HG02763 (cell line): Measurements from ENCODE around the gene TFRC.
"Not testable (repeated sequence)": the region's sequence is repeated elsewhere in the genome, so short reads cannot be mapped to it uniquely, and the experiment has no call there.

Source experiments
- ATAC-seq: cut with Tn5 transposase; IDR thresholded peaks from one replicate; pipeline ENCODE4 v1.9.1; 2021; ENCODE audit warnings: mild to moderate bottlenecking, moderate library complexity; ENCODE audit not compliant: unreplicated experiment

The TFRC gene

DNA sequence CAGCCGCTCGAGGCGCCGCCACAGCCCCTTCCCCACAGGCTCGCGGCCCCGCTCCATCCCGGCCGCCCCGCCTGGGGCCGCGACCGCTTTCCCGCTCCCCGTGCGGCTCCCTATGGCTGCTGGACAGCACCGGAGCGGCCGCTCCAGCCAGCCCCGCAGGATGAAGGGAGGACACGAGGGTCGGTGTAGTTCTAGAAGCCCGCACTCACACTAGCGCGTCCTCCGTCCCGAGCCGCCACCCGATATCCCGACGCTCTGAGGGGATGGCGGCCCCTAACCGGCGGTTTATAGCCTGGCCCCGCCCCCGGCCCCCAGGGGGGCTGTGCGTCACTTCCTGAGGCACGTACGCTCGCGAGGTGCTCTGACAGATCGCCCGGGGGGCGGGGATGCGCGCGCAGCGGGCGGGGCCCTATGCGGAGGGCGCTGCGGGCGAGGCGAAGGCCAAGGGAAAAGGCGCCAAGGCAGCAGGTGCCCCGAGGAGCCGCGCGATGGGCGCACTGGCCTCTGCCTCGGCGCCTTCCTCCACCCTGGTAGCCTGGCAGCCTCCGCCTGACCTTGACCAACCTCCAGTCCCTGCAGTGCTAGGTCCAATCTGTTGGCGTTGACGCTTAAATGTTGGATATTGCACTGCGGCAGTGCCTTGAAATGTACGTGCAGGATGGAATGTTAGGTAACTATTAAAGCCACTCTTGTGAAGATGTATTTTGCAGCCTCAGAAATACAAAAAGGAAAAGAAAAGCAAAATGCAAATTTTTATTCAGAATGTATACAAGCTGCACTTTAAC lies at the start of gene TFRC:
TSS of gene TFRC (minus strand) at position 257 of the 785 bp plus-strand sequence. CDS start 4,991 bp downstream, outside the sequence.
- peak; percentile 82 for ATAC-seq

DNA sequence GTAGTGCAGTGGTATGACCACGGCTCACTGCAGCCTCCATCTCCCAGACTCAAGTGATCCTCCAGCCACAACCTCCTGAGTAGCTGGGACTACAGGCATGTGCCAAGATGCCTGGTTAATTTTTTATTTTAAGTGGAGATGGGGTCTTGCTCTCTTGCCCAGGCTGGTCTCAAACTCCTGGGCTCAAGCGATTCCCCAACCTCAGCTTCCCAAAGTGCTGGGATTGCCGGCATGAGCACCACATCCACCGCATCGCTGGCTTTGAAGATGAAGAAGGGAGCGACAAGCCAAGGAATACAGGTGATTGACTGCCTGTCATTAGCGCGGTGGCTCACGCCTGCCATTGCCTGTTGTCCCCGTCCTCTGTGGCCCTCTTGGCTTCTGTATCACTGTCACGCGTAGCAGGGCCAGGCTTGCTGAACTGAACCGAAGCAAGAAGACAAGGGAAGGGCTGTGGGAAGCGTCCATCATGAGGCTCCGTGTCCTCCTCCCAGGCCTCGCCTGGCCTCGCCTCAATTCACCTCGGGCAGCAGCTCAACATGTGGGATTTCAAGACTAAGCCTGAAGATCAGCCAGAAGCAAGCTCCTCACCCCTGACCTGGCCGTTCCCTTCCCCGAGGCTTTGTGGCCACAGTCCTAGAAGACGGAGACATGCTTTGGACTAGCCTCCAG lies 46.4 kb upstream of the TFRC start:
- ATAC-seq = no peak

DNA sequence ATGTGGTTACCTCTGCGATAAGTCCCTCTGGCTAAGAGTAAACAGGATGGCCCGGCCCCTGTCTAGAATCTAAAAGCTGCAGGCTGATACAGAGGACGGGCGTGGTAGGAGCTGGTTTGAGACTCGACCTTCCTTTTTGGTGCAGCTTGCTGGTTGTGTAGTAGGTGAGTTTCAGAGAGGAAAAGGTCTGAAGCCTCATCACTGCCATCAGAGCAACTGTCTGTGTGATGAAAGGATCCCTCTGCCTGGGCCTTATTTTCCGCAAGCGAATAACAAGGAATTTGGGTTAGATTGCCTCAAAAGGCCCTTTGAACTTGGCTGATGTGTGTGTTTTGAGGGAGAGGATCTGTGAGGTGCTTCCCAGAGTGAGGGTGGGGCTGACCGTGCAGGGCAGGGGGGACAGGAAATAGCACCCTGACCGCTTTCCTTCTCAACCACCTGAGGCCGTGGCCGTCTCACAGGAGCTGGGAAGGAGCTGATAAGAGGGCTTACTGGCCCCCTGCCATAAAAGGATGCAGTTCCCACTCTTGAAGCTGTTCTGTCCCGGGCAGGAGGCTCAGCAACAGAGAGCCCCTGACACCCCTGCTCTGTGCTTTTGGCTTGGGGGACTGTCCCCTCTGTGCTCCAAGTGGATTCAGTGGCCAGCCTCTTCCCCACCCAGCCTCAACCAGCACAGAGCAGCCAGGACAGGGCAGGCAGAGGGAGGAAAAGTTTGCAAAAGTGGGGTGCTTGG lies 45.6 kb upstream of the TFRC start:
- ATAC-seq = no peak

DNA sequence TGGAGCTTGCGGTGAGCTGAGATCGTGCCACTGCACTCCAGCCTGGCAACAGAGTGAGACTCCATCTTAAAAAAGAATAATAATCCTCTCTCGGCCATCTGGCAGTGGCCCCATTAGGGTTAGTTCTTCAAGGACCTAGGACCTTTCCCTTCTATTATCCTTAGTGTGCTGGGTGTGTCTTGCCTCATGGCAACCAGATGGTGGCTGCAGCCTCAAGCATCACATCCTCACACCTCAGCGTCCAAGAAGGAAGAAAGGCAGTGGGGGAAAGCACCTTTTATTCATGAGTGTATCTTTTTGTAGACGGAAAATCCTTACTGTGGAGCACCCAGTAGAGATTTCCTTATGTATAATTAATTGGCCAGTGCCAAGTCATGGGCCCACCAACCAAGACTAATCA lies 42.7 kb upstream of the TFRC start:
- ATAC-seq = no peak

DNA sequence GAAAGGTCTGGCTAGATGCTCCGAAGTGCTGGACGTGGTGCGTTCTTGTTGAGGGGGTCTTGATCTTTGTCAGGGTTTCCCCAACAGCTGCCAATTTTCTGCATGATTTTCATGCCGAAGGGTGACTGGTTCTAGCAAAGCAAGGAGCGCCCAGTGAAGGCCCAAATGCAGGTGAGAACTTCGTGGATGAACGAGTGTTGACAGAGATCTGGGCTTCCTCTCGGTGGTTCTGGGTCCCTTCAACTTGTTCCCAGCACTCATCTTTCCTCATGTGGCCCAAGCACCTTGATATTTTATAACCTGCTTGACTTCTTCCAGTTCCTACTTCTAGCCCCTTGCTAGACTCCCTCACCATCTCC lies 40.8 kb upstream of the TFRC start:
- no peak for ATAC-seq

DNA sequence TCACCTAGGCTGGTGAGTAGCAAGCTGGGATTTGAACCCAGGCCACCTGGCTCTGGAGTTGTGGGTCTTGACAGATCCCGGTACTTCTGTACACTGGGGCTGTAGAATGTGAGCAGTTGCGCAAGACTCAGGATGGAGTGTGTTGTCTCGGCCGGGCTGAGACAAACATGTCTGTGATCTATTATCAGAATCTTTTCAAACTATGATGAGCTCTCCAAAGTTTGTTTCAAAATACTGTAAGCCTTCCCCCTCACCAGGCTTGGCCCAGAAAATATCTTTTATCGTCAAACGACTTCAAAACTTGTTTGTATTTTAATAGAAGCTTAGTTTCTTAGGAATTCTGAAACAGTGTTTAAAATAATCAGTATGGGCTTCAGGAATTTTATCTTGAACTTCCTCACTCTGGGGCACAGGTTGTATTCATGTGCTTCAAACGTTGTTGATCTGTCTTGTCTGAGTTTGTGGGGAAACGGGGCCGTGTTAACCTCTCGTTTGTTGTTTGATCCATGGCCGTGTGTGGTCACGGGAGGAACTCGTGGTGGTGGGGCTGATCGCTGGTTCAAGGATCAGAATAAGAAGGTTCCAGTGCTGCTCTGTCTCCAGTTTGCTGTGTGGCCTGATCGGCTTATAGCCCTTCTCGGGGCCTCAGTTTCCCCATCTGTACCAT lies 40.3 kb upstream of the TFRC start:
- no peak for ATAC-seq

DNA sequence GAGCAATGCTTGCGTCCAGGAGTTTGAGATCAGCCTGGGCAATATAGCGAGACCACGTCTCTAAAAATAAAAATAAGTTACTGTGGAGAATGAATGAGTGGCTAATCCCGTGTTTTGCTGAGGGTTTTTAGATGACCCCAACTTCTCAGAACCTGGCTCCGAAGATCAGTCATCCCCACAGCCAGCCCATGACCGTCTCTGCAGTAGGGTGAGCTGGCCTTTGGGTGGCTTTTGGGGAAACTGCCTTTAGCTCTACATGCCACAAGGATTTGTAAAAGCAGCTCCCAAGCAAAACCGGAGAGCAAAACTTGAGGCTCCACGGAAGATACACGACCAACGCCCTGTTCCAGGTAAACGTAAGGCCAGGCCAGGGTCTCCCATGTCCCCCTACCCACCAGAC lies 39.2 kb upstream of the TFRC start:
- no peak for ATAC-seq

DNA sequence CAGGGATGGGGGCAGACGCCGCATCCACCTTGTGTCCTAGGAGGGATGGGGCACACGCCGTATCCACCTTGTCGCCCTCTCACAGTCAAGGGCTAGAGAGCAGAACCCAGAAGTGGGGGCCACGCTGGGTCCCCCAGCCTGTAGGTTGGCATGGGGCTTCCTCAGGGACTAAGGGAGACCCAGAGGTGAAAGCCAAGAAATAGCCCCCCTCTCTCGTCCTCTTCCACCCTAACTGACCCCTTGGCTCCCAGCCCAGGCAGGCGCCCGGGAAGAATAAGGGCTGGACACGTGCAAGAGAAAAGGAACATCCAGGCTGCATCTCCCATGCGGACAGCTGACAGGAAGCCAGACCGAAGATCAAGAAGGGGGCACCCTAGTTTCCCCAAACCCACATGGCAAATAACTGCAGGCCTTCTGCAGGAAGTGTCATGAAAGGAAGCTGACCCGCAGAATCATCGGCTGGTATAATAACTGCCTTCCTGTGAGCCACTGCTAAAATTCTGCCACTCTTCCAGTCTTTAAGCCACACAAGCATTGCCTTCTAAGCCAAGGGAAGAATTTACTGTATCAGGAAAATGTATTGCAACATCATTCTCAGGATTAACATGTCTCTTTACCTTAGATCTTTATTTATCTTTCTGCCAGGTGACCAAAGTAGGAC lies 38.5 kb upstream of the TFRC start:
- no peak for ATAC-seq

DNA sequence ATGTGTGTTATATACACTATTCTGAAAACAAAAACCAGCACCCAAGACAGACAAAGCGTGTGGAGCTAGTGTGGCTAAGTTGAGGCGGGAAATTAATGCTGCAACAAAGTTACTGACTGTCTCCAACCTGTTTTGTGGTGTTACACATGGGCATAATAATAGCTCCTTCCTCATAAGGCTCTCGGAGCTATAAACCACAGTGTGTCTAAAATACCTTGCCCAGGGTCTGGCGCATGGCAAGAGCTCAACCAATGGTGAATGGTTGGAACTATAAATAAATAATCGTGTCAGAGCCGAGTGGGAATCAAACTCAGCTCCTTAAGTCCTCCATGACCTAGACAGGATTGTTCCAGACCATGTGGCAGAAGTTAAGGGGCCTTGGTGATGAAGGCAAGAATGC lies 35.9 kb upstream of the TFRC start:
- ATAC-seq = no peak

DNA sequence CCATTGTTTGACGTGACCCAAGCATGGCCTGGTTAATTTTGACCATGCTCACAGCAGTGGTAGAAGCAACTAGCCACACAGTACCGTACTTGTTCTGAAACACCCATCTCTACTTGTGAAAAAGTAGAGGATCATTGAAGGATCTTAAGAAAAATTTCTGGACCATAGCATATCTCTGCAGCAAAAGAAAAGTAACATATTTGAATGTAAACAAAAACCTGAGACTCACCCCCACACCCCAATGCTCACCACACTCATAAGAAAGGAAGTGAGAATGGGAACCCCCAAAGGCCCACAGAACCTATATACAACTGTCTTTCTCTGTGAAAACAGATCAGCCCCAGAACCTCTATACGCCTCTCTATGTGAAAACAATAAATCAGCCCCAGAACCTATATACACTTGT lies 33.8 kb upstream of the TFRC start:
- peak; percentile 60 for ATAC-seq

DNA sequence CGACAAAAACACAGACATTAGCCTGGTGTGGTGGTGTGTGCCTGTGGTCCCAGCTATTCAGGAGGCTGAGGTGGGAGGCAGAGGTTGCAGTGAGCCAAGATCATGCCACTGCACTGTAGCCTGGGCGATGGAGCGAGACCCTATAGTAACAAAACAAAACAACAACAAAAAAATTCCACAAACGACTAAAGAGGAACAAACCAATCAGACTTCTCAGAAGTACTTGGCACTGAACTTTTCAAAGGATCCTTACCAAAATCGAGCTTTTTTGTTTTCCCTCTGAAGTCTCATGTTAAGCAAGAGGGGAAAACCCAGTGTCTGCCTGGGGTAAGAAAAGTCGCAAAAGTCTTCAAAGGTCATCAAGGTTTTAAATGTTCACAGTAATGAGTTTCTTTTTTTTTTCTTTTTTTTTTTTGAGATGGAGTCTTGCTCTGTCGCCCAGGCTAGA lies 30.1 kb upstream of the TFRC start:
- ATAC-seq = no peak

DNA sequence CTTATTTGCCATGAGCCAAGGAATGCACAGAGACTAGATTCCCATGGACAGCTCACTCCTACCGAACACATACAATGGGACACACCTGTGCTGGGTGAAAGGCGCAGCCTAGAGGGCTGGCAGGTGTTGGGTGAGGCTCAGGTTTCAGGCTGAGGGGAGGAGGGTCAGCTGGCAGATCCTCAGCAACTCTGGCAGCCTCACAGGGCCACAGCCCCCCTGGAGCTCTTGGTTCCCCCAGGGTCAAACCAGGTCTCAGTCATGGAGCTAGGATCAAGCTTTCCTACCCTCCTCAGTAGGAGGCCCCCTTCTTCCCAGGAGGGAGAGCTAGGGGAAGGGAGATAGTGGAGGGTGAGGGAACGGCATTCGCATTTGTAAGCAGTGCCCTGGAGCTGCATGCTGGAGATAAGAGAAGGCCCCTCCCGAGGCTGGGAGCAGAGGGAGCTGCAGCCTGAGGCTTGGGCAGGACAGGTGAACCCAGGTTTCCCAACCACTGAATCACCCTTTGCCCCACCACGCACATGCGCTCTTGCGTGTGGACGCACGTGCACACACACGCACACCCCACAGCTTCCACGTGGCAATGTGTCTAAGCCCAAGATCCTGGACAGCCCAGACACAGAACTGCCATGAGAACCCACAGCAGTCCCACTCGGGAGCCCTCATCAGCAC lies 26.3 kb upstream of the TFRC start:
- no peak for ATAC-seq

DNA sequence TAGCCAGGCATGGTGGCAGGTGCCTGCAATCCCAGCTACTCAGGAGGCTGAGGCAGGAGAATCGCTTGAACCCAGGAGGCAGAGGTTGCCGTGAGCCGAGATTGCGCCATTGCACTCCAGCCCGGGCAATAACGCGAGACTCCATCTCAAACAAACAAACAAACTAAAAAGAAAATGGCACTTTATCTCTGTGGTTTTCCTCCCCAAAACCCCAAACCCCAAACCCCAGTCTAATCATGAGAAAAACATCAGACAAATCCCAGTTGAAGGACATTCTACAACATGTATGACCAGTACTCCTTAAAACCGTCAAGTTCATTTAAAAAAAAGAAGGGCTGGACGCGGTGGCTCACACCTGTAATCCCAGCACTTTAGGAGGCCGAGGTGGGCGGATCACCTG lies 22.8 kb upstream of the TFRC start:
- not testable (repeated sequence) for ATAC-seq

DNA sequence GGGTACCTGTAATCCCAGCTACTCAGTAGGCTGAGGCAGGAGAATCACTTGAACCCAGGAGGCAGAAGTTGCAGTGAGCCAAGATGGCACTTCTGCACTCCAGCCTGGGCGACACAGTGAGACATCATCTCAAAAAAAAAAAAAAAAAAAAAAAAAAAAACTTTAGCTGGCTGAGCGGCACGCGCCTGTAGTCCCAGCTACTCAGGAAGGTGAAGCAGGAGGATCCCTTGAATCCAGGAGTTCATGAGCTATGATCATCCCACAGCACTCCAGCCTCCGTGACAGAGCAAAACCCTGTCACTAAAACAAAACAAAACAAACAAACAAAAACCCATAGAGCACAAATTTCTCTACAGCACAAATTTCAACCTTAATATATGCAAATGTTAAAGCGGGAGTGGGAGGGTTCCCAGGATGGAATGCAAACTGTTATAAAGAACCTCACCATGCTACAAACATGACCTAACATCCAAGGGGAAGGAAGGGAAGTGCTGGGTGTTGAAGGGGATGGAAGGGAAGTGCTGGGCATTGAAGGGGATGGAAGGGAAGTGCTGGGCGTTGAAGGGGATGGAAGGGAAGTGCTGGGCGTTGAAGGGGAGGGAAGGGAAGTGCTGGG lies 16.6 kb upstream of the TFRC start:
- not testable (repeated sequence) for ATAC-seq

DNA sequence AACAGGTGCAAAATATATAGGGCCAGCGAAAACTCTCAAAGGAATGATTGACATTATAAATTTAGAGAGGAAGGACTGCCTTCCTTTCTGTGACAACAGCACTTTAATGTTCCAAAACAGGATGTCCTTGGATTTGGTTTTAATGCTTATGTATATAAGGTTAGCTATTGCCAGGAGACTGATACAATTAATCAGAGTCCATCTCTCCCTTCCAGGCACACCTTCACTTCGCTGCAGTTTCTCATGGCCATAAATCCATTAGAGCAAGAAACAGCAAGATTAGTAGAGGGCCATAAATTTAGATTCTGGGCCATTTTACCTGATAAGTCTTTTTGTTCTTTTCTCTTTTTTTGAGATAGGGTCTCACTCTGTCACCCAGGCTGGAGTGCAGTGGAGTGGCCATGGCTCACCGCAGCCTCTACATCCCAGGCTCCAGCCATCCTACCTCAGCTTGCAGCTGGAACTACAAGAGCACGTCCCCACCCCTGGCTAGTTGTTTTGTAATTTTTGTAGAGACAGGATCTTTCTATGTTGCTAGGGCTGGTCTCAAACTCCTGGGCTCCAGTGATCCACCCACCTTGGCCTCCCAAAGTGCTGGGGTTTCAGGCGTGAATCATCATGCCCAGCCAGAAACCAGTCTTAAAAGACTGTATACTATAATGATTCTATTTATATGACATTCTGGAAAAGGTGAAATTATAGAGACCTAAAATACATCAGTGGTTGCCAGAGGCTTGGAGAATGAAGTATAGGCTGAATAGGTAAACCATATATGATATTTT lies 15.7 kb upstream of the TFRC start:
- ATAC-seq = no peak

DNA sequence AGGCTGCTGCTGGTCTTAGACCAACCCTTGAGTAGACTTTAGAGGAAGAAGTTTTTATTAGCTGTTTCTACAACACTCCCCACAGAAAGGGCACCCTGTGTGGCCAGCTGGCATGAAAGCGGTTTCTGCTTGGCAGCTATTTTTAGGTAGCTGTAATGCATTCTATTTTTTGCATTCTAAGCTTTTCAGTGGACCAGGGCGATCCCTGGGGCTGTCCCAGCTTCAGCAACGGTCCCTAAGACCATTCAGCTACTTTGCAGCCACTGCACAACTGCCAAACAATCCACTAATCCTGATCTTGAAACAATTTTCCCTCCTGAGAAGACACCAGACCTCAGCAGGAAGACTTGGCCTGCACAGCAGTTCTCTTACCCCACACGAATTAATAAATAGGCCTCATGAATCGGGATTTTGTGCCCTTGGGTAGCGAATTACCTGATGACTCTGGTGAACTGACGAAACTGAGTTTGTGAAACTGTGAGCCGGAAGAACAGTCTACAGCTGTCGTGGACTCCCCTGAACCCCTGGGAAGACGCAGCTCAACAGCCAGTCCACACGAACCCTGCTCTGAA lies 14.6 kb upstream of the TFRC start:
- peak; percentile 86 for ATAC-seq

DNA sequence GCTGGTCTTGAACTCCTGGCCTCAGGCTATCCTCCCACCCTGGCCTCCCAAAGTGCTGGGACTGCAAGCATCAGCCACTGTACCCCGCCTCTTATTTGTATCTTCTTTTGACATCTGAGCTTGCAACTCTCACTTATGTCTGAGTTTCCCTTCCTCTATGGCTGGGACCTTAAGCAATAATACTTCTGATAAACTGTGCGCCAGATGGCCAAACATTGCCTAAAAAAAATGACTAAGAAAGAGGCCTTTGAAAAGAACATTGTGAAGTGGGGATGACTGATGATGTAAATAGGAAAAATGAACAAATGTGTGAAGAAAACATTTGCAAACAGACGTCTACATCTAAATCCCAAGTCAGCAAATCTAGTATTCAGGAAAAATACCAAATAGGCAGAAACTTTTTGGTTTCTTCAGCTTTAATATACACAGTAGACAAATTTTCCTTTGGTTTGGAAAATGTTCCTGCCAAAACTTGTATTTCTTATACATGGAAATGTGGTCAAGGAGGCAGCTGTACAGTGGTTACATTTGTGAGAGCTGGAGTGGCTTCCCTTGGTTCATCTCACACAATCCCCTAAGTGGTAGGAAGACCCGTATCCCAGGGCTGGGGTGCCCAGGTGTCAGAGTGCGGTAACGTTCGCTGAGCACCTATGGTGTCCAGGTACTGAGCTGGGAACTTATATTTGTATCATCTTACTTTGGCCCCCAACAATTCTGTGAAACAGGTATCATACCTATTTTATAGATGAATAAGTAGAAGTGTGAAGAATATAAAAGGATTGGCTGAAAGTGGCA lies 11.6 kb upstream of the TFRC start:
- ATAC-seq = no peak

DNA sequence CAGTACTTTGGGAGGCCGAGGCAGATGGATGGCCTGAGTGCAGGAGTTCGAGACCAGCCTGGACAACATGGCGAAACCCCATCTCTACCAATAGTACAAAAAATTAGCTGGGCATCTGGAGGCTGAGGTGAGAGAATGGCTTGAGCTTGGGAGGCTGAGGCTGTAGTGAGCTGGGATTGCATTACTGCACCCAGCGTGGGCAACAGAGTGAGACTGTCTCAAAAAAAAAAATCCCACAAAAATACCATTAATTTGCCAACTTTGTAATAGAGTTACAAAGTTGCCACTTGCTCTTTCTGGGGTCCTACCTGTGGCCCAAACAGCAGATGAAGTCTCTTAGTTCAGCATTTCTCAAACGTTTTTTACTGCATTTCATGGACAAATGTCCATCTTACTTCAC lies 6.0 kb upstream of the TFRC start:
- ATAC-seq = no peak
